Measurements from ENCODE around the gene LRRC17.

GRCh38 chr7:102869195-102869594 is 43.6 kb upstream of the LRRC17 start:
- TF ChIP-seq CTCF (IDR thresholded peaks at IDR 0.05) (no peak), POLR2A (IDR thresholded peaks at IDR 0.05) (no peak), EP300 (IDR thresholded peaks at IDR 0.05) (no peak)
